Activated B cell treated with CpG ODN at 0.5 μM for 24 hours (primary cell): Measurements from ENCODE around the gene SDC4. TPM values are rescaled to one million over a fixed set of nuclear protein-coding genes. Genes with fewer than 3 reads are reported as not detected.

Source experiments
- ATAC-seq: fragments of 200-7000 bp; cut with Tn5 transposase; one replicate; pipeline ENCODE4 v1.10.0; 2021; ENCODE audit warnings: low read depth, mild to moderate bottlenecking, moderate library complexity
- CTCF ChIA-PET: fragments of 350-600 bp; sonication (Branson Sonifier 250); formaldehyde crosslinking; loops from one replicate; lab custom pipeline; 2021; ENCODE audit warnings: antibody characterized with exemption; lab: Charles Lee
- POLR2A ChIA-PET: fragments of 350-600 bp; sonication (Branson Sonifier 250); formaldehyde crosslinking; loops from one replicate; lab custom pipeline; 2021; ENCODE audit warnings: antibody characterized with exemption; lab: Charles Lee
- DNase-seq: peaks from one replicate; pipeline ENCODE4 v3.0.0; 2022
- H3K27ac Mint-ChIP-seq: one replicate; pipeline ENCODE4 v1.8.0; 2020; ENCODE audit warnings: mixed read lengths
- H3K27me3 Mint-ChIP-seq: one replicate; pipeline ENCODE4 v1.8.0; 2021; ENCODE audit warnings: mixed read lengths
- H3K36me3 Mint-ChIP-seq: one replicate; pipeline ENCODE4 v1.8.0; 2021; ENCODE audit warnings: low read depth, mixed read lengths
- H3K4me1 Mint-ChIP-seq: one replicate; pipeline ENCODE4 v1.8.0; 2021; ENCODE audit warnings: mixed read lengths
- H3K4me3 Mint-ChIP-seq: one replicate; pipeline ENCODE4 v1.8.0; 2020; ENCODE audit warnings: mild to moderate bottlenecking, mixed read lengths
- H3K9me3 Mint-ChIP-seq: one replicate; pipeline ENCODE4 v1.8.0; 2020; ENCODE audit warnings: mixed read lengths
- intact Hi-C: fragments of 100-400 bp; cut with micrococcal nuclease; formaldehyde crosslinking; loops from one replicate; pipeline ENCODE4 v1.15.1; 2024
- total RNA-seq: library from RNA; stranded (reverse); gene quantifications from 2 replicates; pipeline ENCODE4 v1.2.3, GENCODE V29; 2022
- TF ChIP-seq, protein P1 (sequence below): fragments of 200-600 bp; IDR thresholded peaks from one replicate; pipeline ENCODE4 v1.8.0; 2022; ENCODE audit warnings: antibody characterized with exemption, mild to moderate bottlenecking

SDC4 gene
- total RNA-seq, 1 donor from 2014 or later, result not detected

DNA sequence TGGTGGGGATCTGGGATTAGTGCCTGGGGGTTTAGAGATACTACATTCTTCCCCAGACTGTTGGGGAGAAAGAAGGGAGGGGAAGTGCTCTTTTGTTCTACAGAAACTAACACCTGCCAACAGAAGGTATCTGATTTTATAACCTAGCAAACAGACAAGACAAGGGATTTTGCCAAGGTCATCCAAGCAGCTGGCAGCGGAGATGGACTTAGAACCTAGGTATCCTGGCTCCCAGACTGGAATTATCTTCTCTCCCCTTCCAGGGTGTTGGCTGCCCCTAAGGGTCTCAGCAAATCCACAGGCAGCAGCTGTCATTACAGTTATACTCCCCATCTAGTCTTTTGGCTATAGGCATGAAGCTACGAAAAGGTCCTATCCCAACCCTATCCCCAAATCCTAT lies 8.4 kb downstream of the SDC4 start:
- ChIA-PET CTCF (no interaction called here), POLR2A (no interaction called here)
- Mint-ChIP-seq H3K36me3 (no peaks in the 10 kb centered on the region), H3K27me3 (peaks cover 12% of the 10 kb centered on the region), H3K9me3 (no peaks in the 10 kb centered on the region), H3K4me3 (no peak overlapping the region), H3K27ac (no peak overlapping the region), H3K4me1 (no peaks in the 10 kb centered on the region)
- no peak for DNase-seq
- TF ChIP-seq, protein P1, sequence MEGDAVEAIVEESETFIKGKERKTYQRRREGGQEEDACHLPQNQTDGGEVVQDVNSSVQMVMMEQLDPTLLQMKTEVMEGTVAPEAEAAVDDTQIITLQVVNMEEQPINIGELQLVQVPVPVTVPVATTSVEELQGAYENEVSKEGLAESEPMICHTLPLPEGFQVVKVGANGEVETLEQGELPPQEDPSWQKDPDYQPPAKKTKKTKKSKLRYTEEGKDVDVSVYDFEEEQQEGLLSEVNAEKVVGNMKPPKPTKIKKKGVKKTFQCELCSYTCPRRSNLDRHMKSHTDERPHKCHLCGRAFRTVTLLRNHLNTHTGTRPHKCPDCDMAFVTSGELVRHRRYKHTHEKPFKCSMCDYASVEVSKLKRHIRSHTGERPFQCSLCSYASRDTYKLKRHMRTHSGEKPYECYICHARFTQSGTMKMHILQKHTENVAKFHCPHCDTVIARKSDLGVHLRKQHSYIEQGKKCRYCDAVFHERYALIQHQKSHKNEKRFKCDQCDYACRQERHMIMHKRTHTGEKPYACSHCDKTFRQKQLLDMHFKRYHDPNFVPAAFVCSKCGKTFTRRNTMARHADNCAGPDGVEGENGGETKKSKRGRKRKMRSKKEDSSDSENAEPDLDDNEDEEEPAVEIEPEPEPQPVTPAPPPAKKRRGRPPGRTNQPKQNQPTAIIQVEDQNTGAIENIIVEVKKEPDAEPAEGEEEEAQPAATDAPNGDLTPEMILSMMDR, result no peak
- intact Hi-C loops, result no loop called here
- no peak for ATAC-seq

DNA sequence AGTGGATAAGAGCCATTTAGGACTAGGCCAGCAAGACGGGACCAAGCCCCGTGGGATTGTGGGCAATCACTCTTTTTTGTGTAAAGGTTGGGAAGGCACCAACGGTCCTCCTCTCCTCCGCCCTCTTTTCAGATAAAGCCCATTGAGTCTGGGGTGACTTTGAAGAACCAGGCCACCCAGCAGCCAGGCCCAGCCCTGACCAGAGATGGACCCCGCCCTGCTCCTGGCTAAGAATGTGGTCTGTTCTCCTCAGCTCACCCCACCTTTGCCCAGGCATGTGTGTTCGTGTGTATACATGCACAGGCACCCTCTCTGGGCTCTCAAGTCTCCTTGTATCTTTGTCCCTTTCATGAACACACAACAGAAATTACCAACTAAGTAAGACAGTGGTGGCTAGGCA lies 9.1 kb downstream of the SDC4 start:
- Mint-ChIP-seq H3K9me3 (no peaks in the 10 kb centered on the region), H3K4me1 (no peaks in the 10 kb centered on the region), H3K36me3 (no peaks in the 10 kb centered on the region), H3K27me3 (peaks cover 8% of the 10 kb centered on the region), H3K4me3 (no peak overlapping the region), H3K27ac (no peak overlapping the region)
- intact Hi-C loops, result no loop called here
- ChIA-PET CTCF (no interaction called here), POLR2A (no interaction called here)
- DNase-seq (no peak), ATAC-seq (no peak)
- TF ChIP-seq, protein P1, result no peak

DNA sequence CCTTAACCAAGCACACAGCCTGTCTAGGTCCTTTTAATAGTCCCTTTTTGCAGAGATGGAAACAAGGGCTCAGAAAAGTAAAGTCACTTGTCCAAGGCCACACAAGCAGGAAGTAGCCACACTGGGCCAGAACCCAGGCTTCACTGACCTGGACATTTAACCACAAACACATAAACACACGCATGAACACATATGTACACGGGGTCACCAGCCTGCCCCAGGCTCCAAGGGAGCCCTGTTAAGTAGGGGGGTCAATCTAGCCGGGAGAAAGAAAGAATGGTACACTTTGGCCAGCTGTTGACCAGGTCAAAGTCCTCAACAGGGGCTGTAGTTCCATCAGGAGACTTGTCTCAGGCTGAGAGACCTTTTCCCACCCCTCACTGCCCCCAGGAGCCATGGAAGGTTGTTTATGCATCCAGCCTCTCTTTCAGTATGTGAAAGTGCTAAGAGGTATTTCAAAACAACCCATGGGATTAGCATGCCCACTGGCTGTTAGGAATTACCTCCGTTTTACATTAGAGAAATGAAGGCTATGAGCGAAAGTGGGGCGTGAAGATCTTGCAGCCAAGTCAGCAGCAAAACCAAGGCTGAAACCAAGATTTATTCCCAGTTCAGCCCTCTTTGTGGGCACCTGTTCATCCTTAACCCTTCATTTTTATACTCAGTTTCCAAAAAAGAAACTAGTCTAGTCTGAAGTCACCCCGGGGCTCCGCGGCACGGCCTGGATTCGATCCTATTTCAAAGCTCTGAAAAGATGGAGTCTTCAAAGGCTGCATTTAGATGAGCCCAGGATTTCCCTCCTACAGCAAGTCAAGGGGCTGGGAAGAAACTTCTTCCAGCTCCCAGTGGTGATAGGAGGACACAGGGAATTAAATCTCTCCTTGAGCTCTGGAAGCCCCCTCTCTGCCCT lies 9.8 kb downstream of the SDC4 start:
- Mint-ChIP-seq H3K27me3 (peaks cover 8% of the 10 kb centered on the region), H3K4me1 (no peaks in the 10 kb centered on the region), H3K4me3 (no peak overlapping the region), H3K9me3 (no peaks in the 10 kb centered on the region), H3K36me3 (no peaks in the 10 kb centered on the region), H3K27ac (no peak overlapping the region)
- no peak for ATAC-seq
- no peak for DNase-seq
- TF ChIP-seq, protein P1, result no peak
- intact Hi-C loops, result no loop called here
- ChIA-PET POLR2A (no interaction called here), CTCF (no interaction called here)

DNA sequence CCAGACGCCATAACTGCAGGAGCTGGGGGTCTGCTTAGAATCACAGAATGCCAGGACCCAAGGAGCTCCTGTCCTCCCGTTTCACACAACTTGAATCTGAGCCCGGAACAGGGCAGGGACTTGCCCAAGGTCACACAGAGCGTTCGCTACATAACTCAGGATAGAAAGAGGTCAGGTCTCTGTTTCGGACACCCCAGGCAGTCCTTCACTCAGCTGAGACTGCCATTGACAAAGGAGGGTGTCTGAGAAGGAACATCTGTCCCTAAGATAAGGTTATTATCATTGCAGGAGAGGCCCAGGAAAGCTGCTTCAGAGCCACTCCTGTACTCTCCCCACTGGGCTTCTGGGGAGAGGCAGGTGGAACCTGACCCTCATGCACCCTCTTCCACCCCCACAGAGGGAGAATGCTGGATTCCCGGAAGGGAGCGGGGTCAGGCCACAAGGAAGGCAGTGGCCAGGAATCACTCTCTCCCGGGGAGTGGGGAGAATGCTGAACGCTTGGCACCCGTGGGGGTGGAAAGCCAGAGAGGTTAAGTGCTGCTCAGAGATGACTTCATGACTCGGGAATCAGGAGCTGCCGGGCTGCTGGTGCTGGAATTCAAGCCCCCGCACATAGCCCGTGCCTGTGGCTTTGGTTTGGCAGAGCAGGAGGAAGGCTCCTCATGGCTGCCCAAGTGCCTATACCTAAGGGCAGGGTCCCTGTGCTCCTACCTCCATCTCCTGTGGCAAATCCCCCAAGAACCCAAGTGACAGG lies 10.7 kb downstream of the SDC4 start:
- ChIA-PET POLR2A (no interaction called here), CTCF (no interaction called here)
- Mint-ChIP-seq H3K27me3 (peaks cover 5% of the 10 kb centered on the region), H3K27ac (no peak overlapping the region), H3K36me3 (no peaks in the 10 kb centered on the region), H3K4me3 (no peak overlapping the region), H3K9me3 (no peaks in the 10 kb centered on the region), H3K4me1 (no peaks in the 10 kb centered on the region)
- no peak for DNase-seq
- TF ChIP-seq, protein P1, result no peak
- no peak for ATAC-seq
- intact Hi-C loops, result no loop called here
